ENCODE results near the gene CHST12.

The CHST12 gene

DNA sequence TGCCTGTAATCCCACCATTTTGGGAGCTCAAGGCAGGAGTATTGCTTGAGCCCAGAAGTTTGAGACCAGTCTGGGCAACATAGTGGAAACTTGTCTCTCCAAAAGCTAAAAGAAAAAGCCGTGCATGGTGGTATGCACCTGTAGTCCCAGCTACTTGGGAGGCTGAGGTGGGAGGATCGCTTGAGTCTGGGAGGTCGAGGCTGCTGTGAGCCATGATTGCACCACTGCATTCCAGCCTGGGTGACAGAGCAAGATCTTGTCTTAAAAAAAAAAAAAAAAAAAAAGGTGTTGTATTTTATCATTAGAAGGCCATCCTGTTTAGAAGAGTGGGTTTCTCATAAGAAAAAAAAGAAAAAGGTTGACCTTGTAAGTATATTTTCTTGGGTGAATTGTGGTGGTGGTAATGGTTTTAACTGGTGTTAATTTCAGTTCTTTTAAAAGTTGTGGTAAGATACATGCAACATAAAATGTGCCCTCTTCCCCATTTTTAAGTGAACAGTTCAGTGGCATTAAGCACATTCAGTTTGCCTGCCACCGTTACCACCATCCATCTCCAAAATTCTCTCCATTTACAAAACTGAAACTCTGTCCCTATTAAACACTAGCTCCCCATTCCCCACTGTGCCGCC lies 38.1 kb downstream of the CHST12 start:
- TF ChIP-seq, protein P1, sequence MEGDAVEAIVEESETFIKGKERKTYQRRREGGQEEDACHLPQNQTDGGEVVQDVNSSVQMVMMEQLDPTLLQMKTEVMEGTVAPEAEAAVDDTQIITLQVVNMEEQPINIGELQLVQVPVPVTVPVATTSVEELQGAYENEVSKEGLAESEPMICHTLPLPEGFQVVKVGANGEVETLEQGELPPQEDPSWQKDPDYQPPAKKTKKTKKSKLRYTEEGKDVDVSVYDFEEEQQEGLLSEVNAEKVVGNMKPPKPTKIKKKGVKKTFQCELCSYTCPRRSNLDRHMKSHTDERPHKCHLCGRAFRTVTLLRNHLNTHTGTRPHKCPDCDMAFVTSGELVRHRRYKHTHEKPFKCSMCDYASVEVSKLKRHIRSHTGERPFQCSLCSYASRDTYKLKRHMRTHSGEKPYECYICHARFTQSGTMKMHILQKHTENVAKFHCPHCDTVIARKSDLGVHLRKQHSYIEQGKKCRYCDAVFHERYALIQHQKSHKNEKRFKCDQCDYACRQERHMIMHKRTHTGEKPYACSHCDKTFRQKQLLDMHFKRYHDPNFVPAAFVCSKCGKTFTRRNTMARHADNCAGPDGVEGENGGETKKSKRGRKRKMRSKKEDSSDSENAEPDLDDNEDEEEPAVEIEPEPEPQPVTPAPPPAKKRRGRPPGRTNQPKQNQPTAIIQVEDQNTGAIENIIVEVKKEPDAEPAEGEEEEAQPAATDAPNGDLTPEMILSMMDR (IDR thresholded peaks at IDR 0.05; ENCODE audit: insufficient read depth, low read length, missing control alignments) = no peak
- no peak overlapping the region for H3K4me3 ChIP-seq (ENCODE audit: low read depth, low read length)
- ChIA-PET POLR2A (no interaction called here), CTCF (interaction anchor here (1.8 kb wide), 1 partner anchor 9 kb away, joined by 8 read pairs; no protein-coding TSS in a partner anchor)
- DNase-seq (ENCODE audit: low read depth, low spot score) = no peak

DNA sequence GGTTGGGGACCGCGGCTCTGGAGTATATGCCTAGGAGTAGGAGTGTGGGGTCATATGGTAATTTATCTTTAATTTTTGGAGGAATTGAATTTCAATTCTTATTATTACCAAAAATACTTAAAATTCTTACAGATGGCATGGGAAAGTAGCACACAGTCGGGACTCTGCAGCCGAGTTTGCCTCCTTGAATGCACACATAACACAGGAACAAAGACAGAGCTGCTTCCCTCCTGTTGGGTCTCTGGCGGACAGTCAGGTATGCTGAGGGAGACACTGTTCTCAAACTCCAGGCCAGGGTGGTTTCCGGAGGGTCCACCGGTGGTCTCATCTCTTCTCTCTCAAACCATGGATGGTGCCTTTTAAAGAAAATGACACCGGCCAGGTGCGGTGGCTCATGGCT lies 40.1 kb downstream of the CHST12 start:
- POLR2A ChIA-PET = no interaction called here
- DNase-seq (ENCODE audit: low read depth, low spot score) = no peak
- CTCF ChIA-PET = interaction anchor here (2.5 kb wide), 1 partner anchor 26 kb away, joined by 8 read pairs; no protein-coding TSS in a partner anchor
- TF ChIP-seq, protein P1 (IDR thresholded peaks at IDR 0.05; ENCODE audit: insufficient read depth, low read length, missing control alignments) = no peak
- H3K4me3 ChIP-seq (ENCODE audit: low read depth, low read length) = no peak overlapping the region

DNA sequence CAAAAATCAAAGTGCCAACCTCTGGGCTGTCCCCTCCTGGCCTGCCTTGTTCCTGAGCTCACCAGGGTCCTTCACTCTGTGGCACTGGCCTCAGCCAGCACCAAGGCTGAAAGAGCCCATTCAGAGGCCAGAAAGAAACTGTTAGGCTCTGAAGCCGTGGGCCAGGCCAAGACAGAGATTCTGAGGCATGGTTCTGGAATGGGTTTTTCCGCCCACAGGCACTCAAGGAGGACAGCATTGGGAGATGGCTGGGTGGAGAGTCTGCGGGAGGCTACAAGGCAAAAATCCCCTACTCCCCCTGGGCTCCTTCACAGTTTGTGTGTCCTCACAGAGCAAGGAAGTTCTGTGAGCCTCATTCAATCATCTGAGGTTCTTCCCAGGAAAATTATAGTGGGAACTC lies 41.1 kb downstream of the CHST12 start:
- peak; percentile 56 for DNase-seq (ENCODE audit: low read depth, low spot score)
- ChIA-PET CTCF (interaction anchor here (1.2 to 2.6 kb wide), 4 partner anchors 9 to 25 kb away, joined by 3 to 9 read pairs (median 6); no protein-coding TSS in a partner anchor), POLR2A (no interaction called here)

DNA sequence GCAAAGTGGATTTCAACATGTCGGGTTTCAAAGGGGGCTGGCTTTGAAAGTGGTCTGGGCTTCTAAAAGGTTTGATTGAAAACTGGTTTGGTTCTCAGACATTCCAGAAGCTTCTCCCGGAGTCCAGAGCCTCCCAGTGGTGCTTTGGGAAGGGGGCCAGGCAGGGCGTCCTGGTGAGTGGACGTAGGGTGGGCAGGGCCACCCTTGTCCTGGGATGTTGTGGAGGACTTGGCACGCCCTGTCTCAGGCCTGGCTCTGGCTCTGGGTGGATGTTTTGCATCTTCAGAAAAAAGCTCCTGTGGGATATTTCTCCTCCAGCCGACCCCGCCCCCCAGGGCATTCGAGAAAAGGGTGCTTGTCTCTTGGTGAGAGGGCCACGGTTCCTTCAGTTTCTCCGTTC lies 41.6 kb downstream of the CHST12 start:
- DNase-seq (ENCODE audit: low read depth, low spot score) = no peak
- TF ChIP-seq, protein P1 (IDR thresholded peaks at IDR 0.05; ENCODE audit: insufficient read depth, low read length, missing control alignments) = no peak
- no peak overlapping the region for H3K4me3 ChIP-seq (ENCODE audit: low read depth, low read length)
- ChIA-PET POLR2A (no interaction called here), CTCF (interaction anchor here (0.7 to 2.6 kb wide), 6 partner anchors 9 to 237 kb away, joined by 3 to 9 read pairs (median 4); no protein-coding TSS in a partner anchor)

More for the DNA sequence above, 41.1 kb downstream of the CHST12 start:
- H3K4me3 ChIP-seq (ENCODE audit: low read depth, low read length) = no peak overlapping the region
- TF ChIP-seq, protein P1 (IDR thresholded peaks at IDR 0.05; ENCODE audit: insufficient read depth, low read length, missing control alignments) = no peak

DNA sequence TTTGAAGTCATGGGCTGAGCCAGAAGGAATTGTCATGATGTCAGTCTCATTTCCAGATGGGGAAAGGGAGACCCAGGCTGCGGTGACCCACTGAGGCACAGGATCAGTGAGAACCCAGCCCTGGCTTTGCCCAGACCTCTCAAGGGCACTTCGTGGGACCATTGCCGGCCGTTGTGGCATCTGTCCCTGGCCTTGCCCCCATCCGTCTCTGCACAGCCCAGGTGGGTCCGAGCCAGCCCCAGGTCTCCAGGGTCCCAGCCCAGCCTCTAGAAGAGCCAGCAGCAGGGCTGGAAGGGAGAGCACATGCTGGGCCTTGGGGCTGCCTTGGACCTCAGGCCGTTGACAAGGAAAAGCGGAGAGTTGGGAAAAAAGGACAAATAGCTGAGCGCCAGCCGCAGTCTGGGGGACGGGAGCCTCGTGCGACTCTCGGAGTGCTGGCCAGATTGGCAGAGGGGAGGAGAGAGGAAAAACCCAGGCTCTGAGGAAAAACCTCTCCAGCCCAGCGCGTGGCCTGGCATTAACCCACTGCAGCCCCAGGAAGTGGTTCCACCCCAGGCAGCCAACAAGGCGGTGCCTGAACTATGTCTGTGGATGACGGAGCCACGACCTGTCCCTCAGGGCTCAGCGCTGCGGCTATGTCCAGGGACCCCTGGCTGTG lies 42.6 kb downstream of the CHST12 start:
- no peak for DNase-seq (ENCODE audit: low read depth, low spot score)
- H3K4me3 ChIP-seq (ENCODE audit: low read depth, low read length) = no peak overlapping the region
- ChIA-PET POLR2A (no interaction called here), CTCF (interaction anchor here (0.7 to 2.6 kb wide), 3 partner anchors 15 to 236 kb away, joined by 3 to 9 read pairs (median 4); no protein-coding TSS in a partner anchor)
- TF ChIP-seq, protein P1 (IDR thresholded peaks at IDR 0.05; ENCODE audit: insufficient read depth, low read length, missing control alignments) = no peak

- CTCF ChIA-PET = interaction anchor here (1.3 kb wide), 1 partner anchor 235 kb away, joined by 3 read pairs; no protein-coding TSS in a partner anchor
- TF ChIP-seq, protein P1 (IDR thresholded peaks at IDR 0.05; ENCODE audit: insufficient read depth, low read length, missing control alignments) = no peak
These were observed 43.3 kb downstream of the CHST12 start for GRCh38 chr7:2446676-2447075.

More at GRCh38 chr7:2446676-2447075, 43.3 kb downstream of the CHST12 start:
- no peak overlapping the region for H3K4me3 ChIP-seq (ENCODE audit: low read depth, low read length)
- POLR2A ChIA-PET = no interaction called here
- DNase-seq (ENCODE audit: low read depth, low spot score) = no peak

Measured in AG04449 (cell line).